Skeletal muscle satellite cell (primary cell): ENCODE measurements around the gene INTS15.
"Not testable (repeated sequence)": the region's sequence is repeated elsewhere in the genome, so short reads cannot be mapped to it uniquely, and the experiment has no call there.

Source experiments
- H3K27me3 ChIP-seq: 2 replicates; pipeline ENCODE4 v1.7.0; 2013; ENCODE audit warnings: low read length; ENCODE audit not compliant: control insufficient read depth, insufficient read depth
- H3K36me3 ChIP-seq: 2 replicates; pipeline ENCODE4 v1.7.0; 2013; ENCODE audit warnings: mild to moderate bottlenecking, control low read depth, low read length; ENCODE audit not compliant: insufficient read depth
- H3K4me1 ChIP-seq: 2 replicates; pipeline ENCODE4 v1.7.0; 2013; ENCODE audit warnings: low read length; ENCODE audit not compliant: control insufficient read depth, insufficient read depth
- H3K4me2 ChIP-seq: 2 replicates; pipeline ENCODE4 v1.7.0; 2013; ENCODE audit warnings: mild to moderate bottlenecking, low read length
- H3K4me3 ChIP-seq: 2 replicates; pipeline ENCODE4 v1.7.0; 2013; ENCODE audit warnings: low read length
- H3K9ac ChIP-seq: 2 replicates; pipeline ENCODE4 v1.7.0; 2013; ENCODE audit warnings: mild to moderate bottlenecking, low read depth, low read length, moderate library complexity
- H3K9me3 ChIP-seq: replicated peaks from 2 replicates; pipeline ENCODE4 v1.7.0; 2013; ENCODE audit warnings: mild to moderate bottlenecking, control low read depth, low read length

Gene INTS15

DNA sequence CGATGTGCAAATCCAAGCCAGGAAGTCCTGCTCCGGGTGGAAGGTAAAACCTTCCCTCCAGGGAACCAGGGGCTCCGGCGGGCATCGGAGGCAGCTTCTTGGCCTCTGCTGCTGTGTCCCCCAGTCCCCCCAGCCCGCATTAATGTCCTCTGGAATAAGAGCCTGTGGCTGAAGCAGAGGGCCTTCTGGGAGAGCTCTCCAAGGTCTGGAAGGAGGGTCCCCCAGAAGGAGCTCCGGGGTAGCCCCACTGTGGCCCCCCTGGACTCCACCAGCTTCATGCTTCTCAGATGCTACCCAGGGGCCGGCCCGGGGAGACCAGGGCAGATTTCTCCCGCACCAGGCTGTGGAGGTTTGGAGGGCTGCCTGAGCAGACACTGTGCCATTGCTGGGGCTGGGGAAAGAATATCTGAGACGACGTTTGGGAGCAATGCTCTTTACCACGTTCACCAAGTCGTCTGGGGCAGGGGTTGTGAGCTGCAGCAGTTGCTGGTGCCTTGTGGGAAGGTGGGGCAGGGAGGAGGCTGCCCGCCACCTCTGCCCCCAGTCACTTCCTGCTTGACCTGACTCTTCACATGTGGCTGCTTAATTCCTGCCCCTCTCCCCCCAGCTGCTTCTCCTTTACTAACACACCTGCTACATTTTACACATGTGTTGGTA lies 33.9 kb downstream of the INTS15 start:
- Histone ChIP-seq H3K4me3 (no peak overlapping the region), H3K9ac (no peak overlapping the region)

DNA sequence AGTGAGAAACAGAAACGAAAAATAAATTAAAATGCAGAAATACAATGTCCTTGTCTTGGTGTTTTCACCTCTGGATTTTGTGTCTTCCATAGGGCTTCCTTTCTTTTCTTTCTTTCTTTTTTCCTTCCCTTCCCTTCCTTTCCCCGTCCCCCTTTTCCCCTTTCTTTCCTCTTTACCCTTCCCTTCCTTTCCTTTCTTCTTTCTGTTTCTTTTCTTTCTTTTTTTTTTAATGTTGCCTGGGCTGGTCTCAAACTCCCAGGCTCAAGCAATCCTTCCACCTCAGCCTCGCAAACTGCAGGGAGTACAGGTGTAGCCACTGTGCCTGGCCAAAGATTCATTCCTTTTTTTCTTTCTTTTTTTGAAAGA lies 34.4 kb downstream of the INTS15 start:
- Histone ChIP-seq H3K27me3 (peaks cover 5% of the 10 kb centered on the region), H3K4me1 (no peaks in the 10 kb centered on the region), H3K4me2 (no peak overlapping the region), H3K36me3 (no peaks in the 10 kb centered on the region), H3K9me3 (no peaks in the 10 kb centered on the region), H3K4me3 (no peak overlapping the region), H3K9ac (no peak overlapping the region)

More for the DNA sequence above, 33.9 kb downstream of the INTS15 start:
- no peaks in the 10 kb centered on the region for H3K9me3 ChIP-seq
- peaks cover 5% of the 10 kb centered on the region for H3K27me3 ChIP-seq
- no peaks in the 10 kb centered on the region for H3K36me3 ChIP-seq
- no peaks in the 10 kb centered on the region for H3K4me1 ChIP-seq
- no peak overlapping the region for H3K4me2 ChIP-seq

DNA sequence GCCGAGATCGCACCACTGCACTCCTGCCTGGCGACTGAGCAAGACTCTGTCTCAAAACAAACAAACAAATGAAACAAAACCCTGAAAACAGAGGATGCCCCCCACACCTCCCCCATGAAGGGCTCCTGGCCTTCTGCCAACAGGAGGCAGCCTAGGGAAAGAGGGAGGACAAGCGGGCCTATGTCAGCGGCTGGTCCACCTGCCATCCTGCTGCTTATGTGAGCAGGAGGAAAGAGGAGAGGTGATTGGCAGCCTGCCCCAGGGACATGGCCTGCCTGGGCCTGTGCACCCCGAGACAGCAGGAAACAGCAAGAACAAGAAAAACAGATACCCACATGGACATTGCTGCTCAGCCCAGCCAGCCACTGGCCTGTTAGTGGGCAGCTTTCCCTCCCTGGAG lies 38.2 kb downstream of the INTS15 start:
- H3K9ac ChIP-seq = no peak overlapping the region
- no peaks in the 10 kb centered on the region for H3K9me3 ChIP-seq
- H3K4me1 ChIP-seq = no peaks in the 10 kb centered on the region
- H3K4me3 ChIP-seq = no peak overlapping the region
- no peak overlapping the region for H3K4me2 ChIP-seq
- H3K27me3 ChIP-seq = no peaks in the 10 kb centered on the region
- no peaks in the 10 kb centered on the region for H3K36me3 ChIP-seq

DNA sequence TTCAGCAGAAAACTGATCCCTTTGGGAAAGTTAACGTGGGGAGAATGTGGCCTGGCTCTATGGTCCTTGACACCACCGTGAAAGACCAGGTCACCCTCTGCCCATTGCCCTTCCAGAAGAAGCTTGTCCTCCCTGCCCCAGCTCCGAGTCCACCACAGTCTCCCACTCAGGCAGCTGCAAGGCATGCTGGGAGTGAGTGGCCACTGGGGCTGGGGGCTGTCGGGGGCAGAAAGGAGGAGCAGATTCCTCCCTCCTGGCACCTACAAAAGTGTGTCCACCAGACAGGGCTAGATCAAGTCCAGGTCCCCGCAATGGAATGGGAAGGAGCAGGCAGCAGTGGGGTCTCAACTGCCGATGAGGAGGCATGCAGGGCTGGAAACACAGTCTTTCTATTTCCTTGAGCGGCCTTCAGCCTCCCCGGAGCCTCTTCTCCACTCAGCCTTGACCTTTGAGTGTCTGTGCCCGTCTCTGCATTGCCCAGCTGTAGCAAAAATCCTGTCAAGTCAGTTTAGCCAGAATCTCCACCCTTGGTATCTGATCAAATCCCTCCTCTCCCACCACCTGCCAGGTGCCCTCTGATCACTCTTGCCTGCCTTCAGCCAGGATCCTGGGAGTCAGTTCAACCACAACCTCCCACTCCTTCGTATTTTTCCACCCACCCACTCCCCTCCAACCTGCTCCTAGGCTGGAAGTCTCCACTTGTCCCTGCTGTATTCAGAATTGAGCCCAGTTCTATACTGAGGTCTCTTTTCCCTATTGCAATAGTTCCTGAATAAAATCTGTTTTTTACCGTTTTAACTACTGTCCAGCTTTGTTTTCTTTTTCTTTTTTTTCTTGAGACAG lies 40.4 kb downstream of the INTS15 start:
- Histone ChIP-seq H3K9ac (no peak overlapping the region), H3K27me3 (no peaks in the 10 kb centered on the region), H3K9me3 (no peaks in the 10 kb centered on the region), H3K4me3 (no peak overlapping the region), H3K4me2 (no peak overlapping the region), H3K4me1 (no peaks in the 10 kb centered on the region), H3K36me3 (no peaks in the 10 kb centered on the region)

DNA sequence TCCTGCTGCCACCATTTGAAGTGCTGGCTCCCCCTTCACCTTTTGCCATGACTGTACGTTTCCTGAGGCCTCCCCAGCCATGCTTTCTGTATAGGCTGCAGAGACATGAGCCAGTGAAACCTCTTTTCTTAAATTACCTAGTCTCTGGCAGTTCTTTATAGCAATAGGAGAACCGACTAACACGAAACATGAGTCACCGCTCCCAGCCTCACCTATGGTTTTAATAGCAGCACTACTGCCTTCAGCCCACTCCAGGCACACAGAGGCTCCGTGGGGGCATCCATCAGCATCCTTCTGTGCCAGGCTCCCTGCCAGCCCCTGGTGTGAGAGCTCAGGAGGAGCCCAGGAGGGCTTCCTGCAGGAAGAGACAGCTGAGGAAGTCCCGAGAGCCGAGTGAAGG lies 41.8 kb downstream of the INTS15 start:
- Histone ChIP-seq H3K4me3 (no peak overlapping the region), H3K4me1 (peaks cover 4% of the 10 kb centered on the region)

DNA sequence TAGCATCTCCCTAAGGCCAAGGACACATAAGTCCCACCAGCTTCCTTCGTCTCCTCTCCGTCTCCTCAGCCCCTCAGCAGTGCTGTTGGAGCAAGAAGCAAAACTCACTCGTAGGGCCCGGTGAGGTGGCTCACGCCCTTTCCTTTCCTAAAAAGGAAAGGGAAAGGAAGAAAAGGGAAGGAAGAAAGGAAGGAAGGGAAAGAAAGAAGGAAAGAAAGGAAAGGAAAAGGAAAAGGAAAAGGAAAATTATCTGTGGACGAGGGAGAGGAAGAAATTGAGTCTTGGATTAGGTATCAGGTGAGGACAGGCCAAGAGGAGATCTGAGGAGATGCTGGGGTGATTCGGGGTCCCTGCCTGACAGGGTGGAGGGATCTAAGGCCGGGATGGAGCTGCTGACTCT lies 44.2 kb downstream of the INTS15 start:
- no peaks in the 10 kb centered on the region for H3K9me3 ChIP-seq
- no peak overlapping the region for H3K4me2 ChIP-seq
- no peak overlapping the region for H3K9ac ChIP-seq
- H3K36me3 ChIP-seq = peaks cover 5% of the 10 kb centered on the region
- H3K4me3 ChIP-seq = no peak overlapping the region
- no peaks in the 10 kb centered on the region for H3K27me3 ChIP-seq
- H3K4me1 ChIP-seq = peaks cover 15% of the 10 kb centered on the region

More for the DNA sequence above, 41.8 kb downstream of the INTS15 start:
- Histone ChIP-seq H3K9me3 (no peaks in the 10 kb centered on the region), H3K36me3 (no peaks in the 10 kb centered on the region), H3K9ac (no peak overlapping the region), H3K27me3 (no peaks in the 10 kb centered on the region), H3K4me2 (no peak overlapping the region)

DNA sequence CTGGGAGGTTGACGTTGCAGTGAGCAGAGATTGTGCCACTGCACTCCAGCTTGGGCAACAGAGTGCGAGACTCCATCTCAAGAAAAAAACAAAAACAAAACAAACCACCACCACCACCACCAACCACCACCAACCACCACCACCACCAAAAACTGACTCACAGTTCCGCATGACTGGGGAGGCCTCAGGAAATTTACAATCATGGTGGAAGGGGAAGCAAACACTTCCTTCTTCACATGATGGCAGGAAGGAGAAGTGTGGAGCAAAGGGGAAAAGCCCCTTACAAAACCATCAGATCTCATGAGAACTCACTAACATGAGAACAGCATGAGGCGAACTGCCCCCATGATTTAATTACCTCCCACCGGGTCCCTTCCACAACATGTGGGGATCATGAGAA lies 45.1 kb downstream of the INTS15 start:
- H3K4me1 ChIP-seq = peaks cover 15% of the 10 kb centered on the region
- H3K4me3 ChIP-seq, H3K9ac ChIP-seq: not testable (repeated sequence)

DNA sequence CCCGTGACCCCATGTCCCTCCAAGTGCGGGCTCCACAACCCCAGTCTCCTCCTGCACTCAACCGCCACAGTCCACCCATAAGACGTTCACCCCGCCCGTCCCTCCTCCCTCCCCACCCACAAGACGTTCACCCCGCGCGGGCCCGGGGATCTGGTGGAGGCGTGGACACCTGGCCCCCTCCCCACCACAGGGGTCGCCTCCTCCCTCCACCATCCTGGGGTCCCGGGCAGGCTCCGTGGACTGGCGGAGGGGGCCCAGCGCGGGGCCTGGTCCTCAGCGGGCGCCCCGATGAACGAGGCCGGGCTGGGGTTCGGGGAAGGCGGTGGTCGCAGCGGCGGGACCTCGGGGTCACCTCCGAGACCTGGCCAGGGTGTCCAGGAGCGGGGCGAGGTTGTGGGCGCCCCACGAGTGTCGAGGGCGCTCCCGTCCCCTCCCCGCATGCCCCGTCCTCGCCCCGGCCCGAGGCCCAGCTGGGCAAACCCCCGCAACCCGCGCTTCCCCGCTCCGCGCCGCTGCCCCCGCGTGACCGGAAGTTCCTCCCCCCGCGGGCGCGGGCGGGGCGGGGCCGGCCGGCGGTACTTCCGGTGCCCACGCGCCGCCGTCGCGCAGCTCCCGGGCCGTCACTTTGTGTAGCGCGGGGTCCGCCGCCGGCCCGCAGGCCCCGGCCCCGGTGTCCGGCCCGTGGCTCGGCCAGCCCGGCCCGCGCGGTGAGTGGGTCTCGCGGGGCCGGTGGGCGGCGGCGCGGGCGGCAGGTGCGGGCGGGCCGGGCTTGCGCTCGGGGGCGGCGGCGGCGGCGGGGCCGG lies 47.1 kb downstream of the INTS15 start, which contains the start of gene ZNF316:
ZNF316 (plus strand) TSS at position 578 of the 803 bp plus-strand sequence. CDS start 5,092 bp downstream, outside the sequence.
- Histone ChIP-seq H3K9ac (peak within 1 kb of the TSS; percentile 91), H3K4me1 (peaks cover 15% of the 10 kb centered on the region), H3K27me3 (no peaks in the 10 kb centered on the region), H3K36me3 (peaks cover 29% of the 10 kb centered on the region), H3K4me3 (peak within 1 kb of the TSS; percentile 76), H3K4me2 (peak within 1 kb of the TSS; percentile 98), H3K9me3 (no peaks in the 10 kb centered on the region)

More for the DNA sequence above, 45.1 kb downstream of the INTS15 start:
- peaks cover 14% of the 10 kb centered on the region for H3K36me3 ChIP-seq
- H3K9me3 ChIP-seq, H3K4me2 ChIP-seq, H3K27me3 ChIP-seq: not testable (repeated sequence)

DNA sequence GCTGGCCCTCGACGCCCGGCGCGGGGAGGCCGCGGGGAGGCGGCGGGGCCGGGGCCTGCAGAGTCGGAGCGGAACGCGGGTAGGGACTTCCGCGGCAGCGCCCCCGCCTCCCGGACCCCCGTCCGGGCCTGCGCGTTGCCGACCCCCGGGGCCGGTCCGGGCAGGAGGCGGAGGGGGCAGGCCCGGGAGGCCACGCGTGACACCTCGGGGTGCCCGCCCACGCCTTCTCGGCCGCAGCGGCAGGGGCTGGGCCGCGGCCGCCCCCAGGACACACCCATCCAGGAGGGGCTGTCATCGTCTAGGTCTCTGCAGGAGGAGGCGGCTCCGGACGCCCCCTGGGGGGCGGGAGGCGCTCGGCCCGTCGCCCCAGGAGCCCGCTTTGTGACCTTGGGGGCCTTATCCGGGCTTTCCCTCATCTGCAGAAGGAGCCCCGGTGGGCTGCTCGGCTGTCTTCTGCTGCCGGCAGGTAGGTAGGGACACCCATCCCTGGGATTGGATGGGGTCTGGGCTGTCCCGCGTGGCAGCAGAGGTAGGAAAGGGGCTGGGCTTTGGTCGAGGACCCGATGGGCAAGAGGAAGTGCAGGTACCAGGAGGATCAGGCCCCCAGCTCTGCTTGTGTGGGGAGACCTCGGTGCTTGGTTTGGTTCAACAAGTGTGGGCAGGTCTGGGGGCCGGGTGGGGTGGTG lies 47.9 kb downstream of the INTS15 start:
- Histone ChIP-seq H3K4me3 (peak overlapping the region; percentile 76), H3K36me3 (peaks cover 29% of the 10 kb centered on the region), H3K4me1 (peaks cover 15% of the 10 kb centered on the region), H3K4me2 (peak overlapping the region; percentile 98), H3K9me3 (no peaks in the 10 kb centered on the region), H3K27me3 (no peaks in the 10 kb centered on the region), H3K9ac (peak overlapping the region; percentile 82)

DNA sequence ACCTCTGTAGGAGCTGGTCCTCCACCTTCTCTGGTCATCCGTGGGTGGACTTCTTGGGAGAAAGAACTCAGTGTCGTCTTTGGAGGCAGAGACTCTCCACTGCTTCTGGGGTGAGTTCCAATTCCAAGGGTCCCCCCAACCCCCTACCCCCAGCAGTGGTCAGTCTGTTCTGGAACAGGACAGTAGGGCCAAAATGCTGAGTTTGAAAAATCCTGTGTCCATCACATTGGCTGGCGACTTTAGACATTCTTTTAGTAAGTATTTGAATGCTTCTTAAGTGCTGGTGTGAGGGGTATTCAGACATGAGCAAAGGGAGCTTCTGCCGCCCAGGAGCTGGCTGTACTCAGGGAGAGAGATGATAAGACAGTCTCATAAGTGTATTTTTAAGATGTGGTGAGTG lies 49.2 kb downstream of the INTS15 start:
- Histone ChIP-seq H3K4me3 (peak overlapping the region; percentile 76), H3K9ac (no peak overlapping the region), H3K4me2 (peak overlapping the region; percentile 98), H3K27me3 (no peaks in the 10 kb centered on the region), H3K9me3 (no peaks in the 10 kb centered on the region), H3K4me1 (peaks cover 15% of the 10 kb centered on the region), H3K36me3 (peaks cover 39% of the 10 kb centered on the region)

DNA sequence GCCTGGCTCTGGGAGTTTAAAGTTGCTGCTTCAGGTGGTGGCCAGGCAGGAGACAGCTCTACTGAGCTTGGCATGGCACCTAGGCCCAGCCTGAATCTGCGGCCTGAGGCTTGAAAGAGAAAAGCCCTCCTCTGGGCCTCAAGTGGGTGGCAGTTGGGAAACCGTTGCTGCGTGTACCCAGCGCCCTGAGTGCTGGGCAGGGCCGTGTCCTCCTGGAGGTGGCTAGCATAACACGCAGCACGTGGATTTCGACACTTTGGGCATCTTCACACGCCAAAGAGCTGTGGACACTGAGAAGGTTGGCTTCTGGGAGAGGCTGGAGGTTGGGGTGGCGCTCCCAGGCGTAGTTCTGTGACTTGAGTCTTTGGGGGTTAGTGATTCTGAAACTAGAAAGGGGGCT lies 49.8 kb downstream of the INTS15 start:
- Histone ChIP-seq H3K4me2 (no peak overlapping the region), H3K4me3 (no peak overlapping the region), H3K9ac (no peak overlapping the region), H3K27me3 (no peaks in the 10 kb centered on the region), H3K9me3 (no peaks in the 10 kb centered on the region), H3K36me3 (peaks cover 45% of the 10 kb centered on the region), H3K4me1 (peaks cover 15% of the 10 kb centered on the region)
